GM18499 (cell line): ENCODE measurements around the gene SCARF2.

Source experiments
- ATAC-seq: cut with Tn5 transposase; IDR thresholded peaks from one replicate; pipeline ENCODE4 v1.9.1; 2021; ENCODE audit warnings: moderate number of reproducible peaks; ENCODE audit not compliant: insufficient read depth, unreplicated experiment

The SCARF2 gene

GRCh38 chr22:20441631-20442484 is 4.2 kb upstream of the SCARF2 start:
- no peak for ATAC-seq

- no peak for ATAC-seq
Observed at GRCh38 chr22:20440637-20441591, 3.3 kb upstream of the SCARF2 start.

GRCh38 chr22:20439928-20440575 is 2.4 kb upstream of the SCARF2 start:
- ATAC-seq = no peak

- ATAC-seq = no peak
Observed at GRCh38 chr22:20439556-20439927, 1.9 kb upstream of the SCARF2 start.

GRCh38 chr22:20438678-20439492 is 1.3 kb upstream of the SCARF2 start:
- ATAC-seq = no peak

- ATAC-seq = no peak
Observed at GRCh38 chr22:20438427-20438677, 727 bp upstream of the SCARF2 start.

- ATAC-seq = no peak
Observed at GRCh38 chr22:20436768-20437612, 635 bp downstream of the SCARF2 start.

GRCh38 chr22:20436307-20436767 is 1.3 kb downstream of the SCARF2 start:
- no peak for ATAC-seq

GRCh38 chr22:20435436-20436306 is 2.0 kb downstream of the SCARF2 start:
- no peak for ATAC-seq

GRCh38 chr22:20434773-20435172 is 2.9 kb downstream of the SCARF2 start:
- ATAC-seq = no peak

- no peak for ATAC-seq
Observed at GRCh38 chr22:20434264-20434751, 3.3 kb downstream of the SCARF2 start.

GRCh38 chr22:20433686-20434241 is 3.9 kb downstream of the SCARF2 start:
- ATAC-seq = no peak

GRCh38 chr22:20433191-20433590 is 4.4 kb downstream of the SCARF2 start:
- ATAC-seq = no peak

- ATAC-seq = no peak
Observed at GRCh38 chr22:20432244-20432686, 5.4 kb downstream of the SCARF2 start.

GRCh38 chr22:20431511-20432192 is 6.0 kb downstream of the SCARF2 start:
- no peak for ATAC-seq

GRCh38 chr22:20430720-20431510 is 6.7 kb downstream of the SCARF2 start:
- no peak for ATAC-seq
